ENCODE measurements around the gene FILIP1L.

DNA sequence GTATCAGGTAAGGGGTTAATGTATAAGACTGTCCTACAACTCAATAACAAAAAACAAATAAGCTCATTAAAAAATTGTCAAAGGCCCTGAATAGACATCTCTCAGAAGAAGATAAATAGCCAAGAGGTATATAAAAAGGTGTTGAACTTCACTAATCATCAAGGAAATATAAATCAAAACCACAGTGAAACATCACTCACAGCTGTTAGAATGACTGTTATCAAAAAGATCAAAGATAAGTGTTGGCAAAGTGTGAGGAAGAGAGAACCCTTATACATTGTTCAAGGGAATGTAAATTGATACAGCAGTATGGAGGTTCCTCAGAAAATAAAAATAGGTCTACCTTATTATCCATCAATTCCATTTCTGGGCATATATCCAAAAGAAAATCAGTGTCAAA lies 95.5 kb downstream of the FILIP1L start:
- TF ChIP-seq CTCF (IDR thresholded peaks at IDR 0.05; ENCODE audit: insufficient read depth, low read length, poor library complexity, severe bottlenecking) (no peak), EZH2phosphoT487 (conservative IDR thresholded peaks at IDR 0.05; ENCODE audit: low read length) (no peak)
